Measurements from ENCODE around the gene PTPRM. TPM values are rescaled to one million over a fixed set of nuclear protein-coding genes. Genes with fewer than 3 reads are reported as not detected.

Gene PTPRM
- total RNA-seq, 1 experiment from 2014 or later, result 6.2 TPM

- no peak overlapping the region for H3K27ac ChIP-seq (ENCODE audit: insufficient read length, low read depth, low read length)
- DNase-seq, result no peak
- no peak overlapping the region for H3K9ac ChIP-seq (ENCODE audit: extremely low read depth, insufficient read length, low read length)
- no peaks in the 10 kb centered on the region for H3K4me1 ChIP-seq (ENCODE audit: insufficient read depth, low read length)
- H4K91ac ChIP-seq (ENCODE audit: insufficient read length, low read depth, low read length), result no peak overlapping the region
- H3K56ac ChIP-seq (ENCODE audit: insufficient read length, low read depth, low read length), result no peak overlapping the region
- TF ChIP-seq CTCF (conservative IDR thresholded peaks at IDR 0.05), result no peak
- H3K4ac ChIP-seq (ENCODE audit: low read depth, low read length), result no peak overlapping the region
- H3K23ac ChIP-seq (ENCODE audit: insufficient read length, low read depth, low read length), result no peak overlapping the region
- H4K8ac ChIP-seq (replicated peaks; ENCODE audit: insufficient read length, low read depth, low read length), result no peak overlapping the region
- H3K36me3 Mint-ChIP-seq (ENCODE audit: insufficient read depth in 1 of 3, low read depth in 3 of 3), result no peaks in the 10 kb centered on the region
- no peak overlapping the region for H3K14ac ChIP-seq (ENCODE audit: insufficient read depth, low read length)
- H4K20me1 ChIP-seq (ENCODE audit: control insufficient read depth, insufficient read depth, insufficient read length), result no peaks in the 10 kb centered on the region
- H3K4me2 ChIP-seq (ENCODE audit: insufficient read depth, insufficient read length, low read length), result no peak overlapping the region
- H2AK5ac ChIP-seq (ENCODE audit: insufficient read length, low read length), result no peak overlapping the region
- H2BK15ac ChIP-seq (ENCODE audit: low read depth, low read length), result no peak overlapping the region
- H3K27me3 ChIP-seq (ENCODE audit: insufficient read depth, low read length), result no peaks in the 10 kb centered on the region
- H2BK12ac ChIP-seq (ENCODE audit: insufficient read length, low read depth, low read length), result no peak overlapping the region
- H3K4me3 Mint-ChIP-seq, result no peak overlapping the region
- peaks cover 4 to 11% of the 10 kb centered on the region in 2 experiments; a peak in 2 of 4 replicates for H3K4me1 Mint-ChIP-seq
- no peak overlapping the region for H4K5ac ChIP-seq (ENCODE audit: insufficient read length, low read depth, low read length)
- no CpG with 5 or more reads among the region's 1 CpG for WGBS (ENCODE audit: extremely low coverage, insufficient read length, low lambda C conversion rate)
- H2AFZ ChIP-seq (ENCODE audit: low read length), result no peak overlapping the region
- no peaks in the 10 kb centered on the region; the same call in 1 of the 2 replicates for H3K27me3 Mint-ChIP-seq (ENCODE audit: low read depth)
- H3K9me3 ChIP-seq (ENCODE audit: control insufficient read depth, low read depth, low read length), result no peaks in the 10 kb centered on the region
- H3K18ac ChIP-seq (ENCODE audit: insufficient read length, low read depth, low read length), result no peak overlapping the region
- no peaks in the 10 kb centered on the region for H3K79me1 ChIP-seq (ENCODE audit: insufficient read depth, low read depth, low read length, poor library complexity, severe bottlenecking)
- H2BK5ac ChIP-seq (ENCODE audit: insufficient read length, low read length), result no peak overlapping the region
- H3T11ph ChIP-seq (ENCODE audit: low read length), result no peak overlapping the region
- no peak overlapping the region for H2BK20ac ChIP-seq (ENCODE audit: low read depth, low read length, poor library complexity, severe bottlenecking)
- no peaks in the 10 kb centered on the region for H3K9me3 Mint-ChIP-seq
- no peaks in the 10 kb centered on the region for H3K23me2 ChIP-seq (ENCODE audit: insufficient read length, low read depth, low read length, poor library complexity, severe bottlenecking)
- H3K79me2 ChIP-seq (ENCODE audit: insufficient read depth, low read length), result no peaks in the 10 kb centered on the region
- no peak overlapping the region; a peak in 1 of 7 replicates for H3K27ac Mint-ChIP-seq
- no peak overlapping the region for H2BK120ac ChIP-seq (ENCODE audit: low read depth, low read length, poor library complexity, severe bottlenecking)
Observed at GRCh38 chr18:8333961-8334360, 766.8 kb downstream of the PTPRM start.
